OCI-LY1 (cell line): Measurements from ENCODE around the gene AGAP1.

Experiments used
- H2AFZ ChIP-seq: fragments of 200-600 bp; sonication (generic), shearing (Covaris generic); 2 replicates; pipeline ENCODE4 v1.6.0; 2014; ENCODE audit warnings: antibody characterized with exemption, mild to moderate bottlenecking, low read length
- H3F3A ChIP-seq: fragments of 200-600 bp; sonication (generic), shearing (Covaris generic); 2 replicates; pipeline ENCODE4 v1.6.0; 2014; ENCODE audit warnings: mild to moderate bottlenecking, antibody characterized with exemption, low read length, moderate library complexity; ENCODE audit not compliant: insufficient read depth
- H3K27ac ChIP-seq: fragments of 200-600 bp; sonication (generic); 2 replicates; pipeline ENCODE4 v1.5.1; 2014; ENCODE audit warnings: low read length, mixed run types, mild to moderate bottlenecking, low read depth; ENCODE audit not compliant: poor library complexity, severe bottlenecking
- H3K27me3 ChIP-seq: fragments of 200-600 bp; sonication (generic); 2 replicates; pipeline ENCODE4 v1.6.0; 2014; ENCODE audit warnings: antibody characterized with exemption, mild to moderate bottlenecking, low read length, moderate library complexity; ENCODE audit not compliant: insufficient read depth
- H3K36me3 ChIP-seq: fragments of 200-600 bp; sonication (generic); 2 replicates; pipeline ENCODE4 v1.6.1; 2014; ENCODE audit warnings: mild to moderate bottlenecking, antibody characterized with exemption, low read length, moderate library complexity, mixed read lengths; ENCODE audit not compliant: insufficient read depth
- H3K4me1 ChIP-seq: fragments of 200-600 bp; sonication (generic); 2 replicates; pipeline ENCODE4 v1.5.1; 2014; ENCODE audit warnings: mild to moderate bottlenecking, low read length, moderate library complexity; ENCODE audit not compliant: insufficient read depth, severe bottlenecking
- H3K4me2 ChIP-seq: fragments of 200-600 bp; sonication (generic), shearing (Covaris generic); 2 replicates; pipeline ENCODE4 v1.6.1; 2014; ENCODE audit warnings: low read length
- H3K4me3 ChIP-seq: fragments of 200-600 bp; sonication (generic); 2 replicates; pipeline ENCODE4 v1.5.1; 2014; ENCODE audit warnings: low read length, low read depth, mild to moderate bottlenecking, mixed read lengths; ENCODE audit not compliant: poor library complexity, severe bottlenecking
- H3K79me2 ChIP-seq: fragments of 200-600 bp; shearing (Covaris generic); 2 replicates; pipeline ENCODE4 v1.6.1; 2016; ENCODE audit warnings: mixed run types, low read length, mixed read lengths; ENCODE audit not compliant: insufficient read depth
- H3K9ac ChIP-seq: fragments of 200-600 bp; sonication (generic), shearing (Covaris generic); 2 replicates; pipeline ENCODE4 v1.6.1; 2014; ENCODE audit warnings: mild to moderate bottlenecking, low read length, mixed read lengths
- H3K9me2 ChIP-seq: fragments of 200-600 bp; sonication (generic), shearing (Covaris generic); 2 replicates; pipeline ENCODE4 v1.6.1; 2014; ENCODE audit warnings: low read depth, mild to moderate bottlenecking, low read length, mixed read lengths
- H3K9me3 ChIP-seq: fragments of 200-600 bp; shearing (Covaris generic); 2 replicates; pipeline ENCODE4 v1.6.1; 2014; ENCODE audit warnings: low read length, mixed read lengths
- H4K20me1 ChIP-seq: fragments of 200-600 bp; sonication (generic), shearing (Covaris generic); 2 replicates; pipeline ENCODE4 v1.6.0; 2016; ENCODE audit warnings: mild to moderate bottlenecking, low read length; ENCODE audit not compliant: insufficient read depth
- EZH2 ChIP-seq: fragments of 200-600 bp; sonication (generic), shearing (Covaris generic); IDR thresholded peaks from 2 replicates; pipeline ENCODE4 v1.8.0; 2017; ENCODE audit warnings: borderline replicate concordance, mixed run types, mild to moderate bottlenecking, antibody characterized with exemption, low read length, moderate library complexity, mixed read lengths
- TF ChIP-seq, protein P1 (sequence below): fragments of 200-600 bp; sonication (generic), shearing (Covaris generic); IDR thresholded peaks from 2 replicates; pipeline ENCODE4 v1.5.1; 2017; ENCODE audit warnings: mild to moderate bottlenecking, antibody characterized with exemption, low read length, moderate library complexity, mixed read lengths

AGAP1 gene

DNA sequence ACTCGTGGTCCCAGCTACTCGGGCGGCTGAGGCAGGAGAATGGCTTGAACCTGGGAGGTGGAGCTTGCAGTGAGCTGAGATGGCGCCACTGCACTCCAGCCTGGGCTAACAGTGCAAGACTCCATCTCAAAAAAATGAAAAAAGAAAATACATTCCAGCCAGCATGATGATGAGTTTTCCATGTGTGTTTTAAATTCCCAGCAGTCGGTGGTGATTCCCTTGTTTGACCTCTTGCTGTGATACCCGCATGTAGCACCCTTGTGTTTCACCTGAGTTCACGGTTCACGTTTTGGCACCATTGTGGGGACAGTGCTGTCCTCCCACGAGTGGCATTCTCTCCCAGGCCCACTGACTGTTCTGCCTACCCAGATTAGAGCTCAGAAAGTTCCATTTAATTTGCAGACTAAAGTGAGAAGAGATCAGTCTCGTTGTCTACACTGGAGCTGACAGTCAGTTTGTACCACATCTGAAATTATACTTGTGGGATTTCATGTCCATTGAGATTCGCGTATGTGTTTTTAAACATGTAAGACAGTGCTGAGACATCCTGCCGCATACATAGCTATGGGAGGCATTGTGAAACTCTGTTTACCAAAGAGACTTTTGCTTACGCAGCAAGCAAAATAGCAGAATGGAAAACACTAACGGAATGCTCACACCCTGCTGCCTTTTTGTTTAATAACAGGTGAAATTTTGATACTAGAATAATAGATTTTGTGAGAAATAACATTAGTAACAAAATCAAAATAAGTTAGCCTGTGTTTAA is 517.3 kb downstream of the AGAP1 start:
- Histone ChIP-seq H3K27me3 (no peaks in the 10 kb centered on the region), H3K9me2 (no peaks in the 10 kb centered on the region), H3K4me3 (no peak overlapping the region), H3K27ac (no peak overlapping the region), H3K4me2 (no peak overlapping the region), H2AFZ (no peak overlapping the region), H3K9me3 (no peaks in the 10 kb centered on the region), H3K4me1 (no peaks in the 10 kb centered on the region), H3K79me2 (no peaks in the 10 kb centered on the region), H3F3A (no peaks in the 10 kb centered on the region), H3K9ac (no peak overlapping the region), H3K36me3 (no peaks in the 10 kb centered on the region), H4K20me1 (no peaks in the 10 kb centered on the region)
- TF ChIP-seq EZH2, result no peak
- TF ChIP-seq, protein P1, sequence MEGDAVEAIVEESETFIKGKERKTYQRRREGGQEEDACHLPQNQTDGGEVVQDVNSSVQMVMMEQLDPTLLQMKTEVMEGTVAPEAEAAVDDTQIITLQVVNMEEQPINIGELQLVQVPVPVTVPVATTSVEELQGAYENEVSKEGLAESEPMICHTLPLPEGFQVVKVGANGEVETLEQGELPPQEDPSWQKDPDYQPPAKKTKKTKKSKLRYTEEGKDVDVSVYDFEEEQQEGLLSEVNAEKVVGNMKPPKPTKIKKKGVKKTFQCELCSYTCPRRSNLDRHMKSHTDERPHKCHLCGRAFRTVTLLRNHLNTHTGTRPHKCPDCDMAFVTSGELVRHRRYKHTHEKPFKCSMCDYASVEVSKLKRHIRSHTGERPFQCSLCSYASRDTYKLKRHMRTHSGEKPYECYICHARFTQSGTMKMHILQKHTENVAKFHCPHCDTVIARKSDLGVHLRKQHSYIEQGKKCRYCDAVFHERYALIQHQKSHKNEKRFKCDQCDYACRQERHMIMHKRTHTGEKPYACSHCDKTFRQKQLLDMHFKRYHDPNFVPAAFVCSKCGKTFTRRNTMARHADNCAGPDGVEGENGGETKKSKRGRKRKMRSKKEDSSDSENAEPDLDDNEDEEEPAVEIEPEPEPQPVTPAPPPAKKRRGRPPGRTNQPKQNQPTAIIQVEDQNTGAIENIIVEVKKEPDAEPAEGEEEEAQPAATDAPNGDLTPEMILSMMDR, result no peak

DNA sequence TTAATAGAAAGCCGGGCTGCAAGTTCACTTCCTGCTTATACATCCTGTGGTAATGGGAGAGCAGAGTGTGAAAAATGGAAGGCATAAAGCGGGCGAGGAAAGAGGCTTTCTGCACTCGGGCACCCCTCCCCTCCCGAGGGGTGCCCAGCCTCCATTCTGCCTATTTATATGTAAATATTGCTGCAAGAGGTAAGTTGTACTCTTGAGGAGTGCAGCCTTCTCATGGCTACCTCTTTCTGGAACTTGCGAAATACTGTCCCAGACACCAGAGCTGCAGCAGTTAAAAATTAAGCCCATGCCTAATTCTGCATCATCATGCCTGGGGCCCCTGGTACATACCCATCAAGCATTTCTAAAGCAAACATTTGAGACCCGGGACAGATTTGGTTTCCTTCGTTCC is 518.3 kb downstream of the AGAP1 start:
- no peak overlapping the region for H3K9ac ChIP-seq
- no peaks in the 10 kb centered on the region for H3K27me3 ChIP-seq
- no peak overlapping the region for H3K4me3 ChIP-seq
- no peaks in the 10 kb centered on the region for H4K20me1 ChIP-seq
- TF ChIP-seq, protein P1, result no peak
- no peak for TF ChIP-seq EZH2
- H3K9me2 ChIP-seq, result no peaks in the 10 kb centered on the region
- no peak overlapping the region for H3K4me2 ChIP-seq
- H3K79me2 ChIP-seq, result no peaks in the 10 kb centered on the region
- H3K4me1 ChIP-seq, result no peaks in the 10 kb centered on the region
- H3K9me3 ChIP-seq, result no peaks in the 10 kb centered on the region
- H3K36me3 ChIP-seq, result no peaks in the 10 kb centered on the region
- H2AFZ ChIP-seq, result no peak overlapping the region
- no peaks in the 10 kb centered on the region for H3F3A ChIP-seq
- no peak overlapping the region for H3K27ac ChIP-seq

DNA sequence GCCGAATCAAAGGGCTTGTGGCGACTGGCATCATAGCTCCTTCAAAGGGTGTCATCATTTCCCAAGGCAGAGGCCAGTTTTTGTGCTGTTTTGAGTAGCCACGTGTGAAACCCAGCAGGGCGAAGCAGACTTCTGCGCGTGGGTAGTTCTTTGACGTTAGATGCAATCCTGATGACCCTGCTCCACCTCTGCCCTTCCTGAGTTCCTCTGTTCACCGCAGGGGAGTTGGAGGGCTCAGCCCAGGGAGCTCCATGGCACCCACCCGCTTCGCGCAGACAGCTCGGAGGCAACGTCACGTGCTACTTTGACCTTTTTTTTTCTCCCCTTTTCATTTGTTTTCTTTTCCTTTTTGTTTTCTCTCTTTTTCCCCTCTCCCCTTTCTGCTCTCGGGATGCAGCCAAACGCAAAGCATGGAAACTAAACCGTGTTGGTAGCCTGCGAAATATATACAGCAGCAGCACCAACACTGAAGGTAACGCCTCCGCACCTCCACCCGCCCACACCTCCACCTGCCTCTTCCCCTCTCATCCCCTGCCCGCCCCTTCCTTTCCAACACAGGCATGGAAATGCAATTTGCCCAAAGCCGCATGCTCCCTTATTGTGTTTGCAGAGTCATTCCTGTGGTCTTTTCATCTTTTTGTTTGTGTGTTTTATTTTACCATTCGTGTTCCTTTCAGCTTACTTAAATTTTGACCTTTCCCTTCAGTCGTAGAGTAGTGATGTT is 520.7 kb downstream of the AGAP1 start:
- H3K36me3 ChIP-seq, result no peaks in the 10 kb centered on the region
- H3F3A ChIP-seq, result no peaks in the 10 kb centered on the region
- no peaks in the 10 kb centered on the region for H3K4me1 ChIP-seq
- no peak overlapping the region for H3K9ac ChIP-seq
- TF ChIP-seq, protein P1, result no peak
- no peak for TF ChIP-seq EZH2
- H3K27me3 ChIP-seq, result no peaks in the 10 kb centered on the region
- no peak overlapping the region for H3K4me2 ChIP-seq
- no peaks in the 10 kb centered on the region for H3K9me3 ChIP-seq
- no peak overlapping the region for H2AFZ ChIP-seq
- H3K27ac ChIP-seq, result no peak overlapping the region
- H3K79me2 ChIP-seq, result no peaks in the 10 kb centered on the region
- H3K4me3 ChIP-seq, result no peak overlapping the region
- no peaks in the 10 kb centered on the region for H4K20me1 ChIP-seq
- H3K9me2 ChIP-seq, result no peaks in the 10 kb centered on the region
